Measurements from ENCODE around the gene KMT2B. TPM values are rescaled to one million over a fixed set of nuclear protein-coding genes. Genes with fewer than 3 reads are reported as not detected.

Gene KMT2B
- total RNA-seq, 1 experiment from 2014 or later = 66.6 TPM

- Mint-ChIP-seq H3K27ac (no peak overlapping the region), H3K4me3 (no peak overlapping the region), H3K27me3 (ENCODE audit: low read depth) (no peaks in the 10 kb centered on the region), H3K9me3 (no peaks in the 10 kb centered on the region), H3K36me3 (peaks cover 41% of the 10 kb centered on the region), H3K4me1 (peaks cover 6% of the 10 kb centered on the region)
- ATAC-seq = no peak
- POLR2A ChIA-PET = no interaction called here
- DNase-seq (ENCODE audit: low spot score) = no peak
- CTCF ChIA-PET = no interaction called here
- no peak for TF ChIP-seq GTF2I (CRISPR knock-in tag; conservative IDR thresholded peaks at IDR 0.05)
- TF ChIP-seq SMAD3 (CRISPR knock-in tag; IDR thresholded peaks at IDR 0.05; ENCODE audit: borderline replicate concordance) = no peak
- no peak for TF ChIP-seq KAT7 (CRISPR knock-in tag; IDR thresholded peaks at IDR 0.05; ENCODE audit: borderline replicate concordance)
- no peak for TF ChIP-seq ATF6 (CRISPR knock-in tag; IDR thresholded peaks at IDR 0.05)
- TF ChIP-seq ATF2 (CRISPR knock-in tag; IDR thresholded peaks at IDR 0.05; ENCODE audit: borderline replicate concordance, low read depth) = no peak
- no peak for TF ChIP-seq ZNF121 (CRISPR knock-in tag; IDR thresholded peaks at IDR 0.05)
- no peak for TF ChIP-seq FOXP4 (CRISPR knock-in tag; IDR thresholded peaks at IDR 0.05)
- no peak for TF ChIP-seq EMX1 (CRISPR knock-in tag; IDR thresholded peaks at IDR 0.05)
- no peak for TF ChIP-seq ETV6 (CRISPR knock-in tag; IDR thresholded peaks at IDR 0.05)
- no peak for TF ChIP-seq CBFB (CRISPR knock-in tag; IDR thresholded peaks at IDR 0.05; ENCODE audit: low read depth)
- TF ChIP-seq TEAD1 (CRISPR knock-in tag; IDR thresholded peaks at IDR 0.05) = no peak
- no peak for TF ChIP-seq AFF4 (CRISPR knock-in tag; IDR thresholded peaks at IDR 0.05; ENCODE audit: borderline replicate concordance)
- TF ChIP-seq ZNF281 (CRISPR knock-in tag; IDR thresholded peaks at IDR 0.05) = no peak
- no peak for TF ChIP-seq RORB (CRISPR knock-in tag; IDR thresholded peaks at IDR 0.05)
- no peak for TF ChIP-seq ZNF423 (CRISPR knock-in tag; IDR thresholded peaks at IDR 0.05)
Observed at GRCh38 chr19:35721374-35721773, 3.6 kb downstream of the KMT2B start.
